Fibroblast of skin of left quadriceps (primary cell): ENCODE measurements around the gene NLN.
"Not testable (repeated sequence)": the region's sequence is repeated elsewhere in the genome, so short reads cannot be mapped to it uniquely, and the experiment has no call there.

Experiments
- DNase-seq, 2 experiments: peaks; one replicate each; pipeline ENCODE4 v3.0.0-alpha.2; 2013; ENCODE audit warnings: low read depth in 2 of 2

NLN gene

DNA sequence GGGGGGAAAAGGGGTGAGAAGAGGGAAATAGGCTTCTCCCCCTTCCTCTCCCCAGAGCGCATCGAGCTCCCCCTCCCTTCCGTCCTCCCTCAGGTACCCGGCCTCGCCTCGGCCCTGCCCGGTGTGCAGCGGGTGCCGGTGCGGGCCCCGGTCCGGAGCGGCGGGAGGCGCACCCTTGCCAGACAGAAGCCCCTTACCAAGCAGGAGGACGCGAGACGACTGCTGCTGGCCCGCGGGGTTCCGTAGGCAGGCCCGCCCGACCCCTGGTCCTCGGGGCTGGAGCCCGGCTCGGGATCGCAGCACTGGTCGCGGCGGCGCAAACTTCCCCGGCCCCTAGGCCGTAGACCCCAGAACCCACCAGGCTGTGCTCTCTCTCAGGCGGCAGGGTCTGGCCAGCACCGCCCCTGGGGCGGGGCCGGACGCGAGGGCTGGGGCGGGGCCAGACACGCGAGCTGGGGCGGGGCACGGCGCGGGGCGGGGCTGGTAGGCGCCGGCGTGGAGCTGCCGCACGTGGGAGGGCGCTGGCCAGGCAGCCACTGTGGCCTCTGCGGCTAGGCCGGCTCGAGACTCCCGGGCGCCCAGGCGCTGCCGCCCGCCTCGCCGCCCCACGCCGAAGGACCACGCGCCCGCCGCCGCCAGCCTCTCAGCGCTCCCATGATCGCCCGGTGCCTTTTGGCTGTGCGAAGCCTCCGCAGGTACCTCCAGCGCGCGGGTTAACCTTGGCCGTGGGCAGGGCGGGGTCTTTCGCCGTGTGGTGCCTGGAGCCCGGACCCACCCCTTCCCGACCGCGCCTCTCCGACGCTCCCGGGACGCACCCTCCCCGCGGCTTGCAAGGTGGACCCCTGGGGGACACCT, at the start of gene NLN, which contains the start of gene SGTB:
Gene NLN (plus strand): TSS at position 486 of the 855 bp plus-strand sequence. CDS start 169 bp downstream, at position 655.
Gene SGTB (minus strand): TSS at position 390 of the 855 bp plus-strand sequence. CDS start 1,302 bp downstream, outside the sequence.
- DNase-seq, result peak; percentile 39 to 48

DNA sequence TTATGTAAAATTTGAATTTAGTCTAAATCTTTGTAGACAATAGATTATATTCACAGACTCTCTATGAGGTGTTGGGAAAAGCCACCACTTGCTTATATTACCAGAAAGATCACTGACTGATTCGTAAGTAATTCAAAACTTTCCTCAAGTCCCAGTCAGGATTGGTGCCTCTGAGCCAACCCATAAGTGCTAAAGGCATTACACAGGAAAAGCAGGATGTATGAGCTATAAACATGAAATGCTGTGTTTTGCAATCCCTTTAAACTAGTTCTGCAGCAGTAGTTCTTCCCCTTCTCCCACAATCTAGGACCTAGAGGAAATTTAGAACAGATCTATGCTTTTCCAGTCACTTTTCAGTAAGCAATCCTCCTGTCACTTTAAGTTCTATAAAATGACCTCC, 49.2 kb upstream of the NLN start:
- DNase-seq, result peak; percentile 29 to 30

DNA sequence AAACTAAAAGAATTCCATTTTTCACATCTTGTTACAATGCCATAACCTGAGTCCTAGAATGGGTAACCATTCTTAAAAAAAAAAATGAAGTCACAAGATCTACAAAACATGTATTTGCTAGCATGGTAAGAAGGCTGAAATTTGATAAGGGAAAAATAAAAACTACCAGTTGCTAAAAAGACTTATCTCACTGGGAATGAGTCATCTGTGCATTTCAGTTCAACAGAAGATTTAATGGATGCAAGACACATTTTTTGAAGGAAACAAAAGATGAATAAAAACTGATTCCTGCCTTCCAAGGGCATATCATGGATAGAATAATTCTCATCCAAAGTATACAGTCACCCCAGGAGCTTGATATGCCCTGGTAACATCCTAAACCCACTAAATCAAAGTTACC, 47.3 kb upstream of the NLN start:
- no peak for DNase-seq

DNA sequence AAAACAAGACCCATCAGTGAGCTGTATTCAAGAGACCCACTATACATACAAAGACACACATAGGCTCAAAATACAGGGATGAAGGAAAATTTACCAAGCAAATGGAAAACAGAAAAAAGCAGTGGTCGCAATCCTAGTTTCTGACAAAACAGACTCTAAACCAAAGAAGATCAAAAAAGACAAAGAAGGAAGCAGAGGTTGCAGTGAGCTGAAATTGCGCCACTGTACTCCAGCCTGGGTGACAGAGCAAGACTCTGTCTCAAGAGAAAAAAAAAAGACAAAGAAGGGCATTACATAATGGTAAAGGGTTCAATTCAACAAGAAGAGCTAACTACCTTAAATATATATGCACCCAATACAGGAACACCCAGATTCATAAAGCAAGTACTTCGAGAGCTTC, 45.9 kb upstream of the NLN start:
- DNase-seq, result not testable (repeated sequence)

DNA sequence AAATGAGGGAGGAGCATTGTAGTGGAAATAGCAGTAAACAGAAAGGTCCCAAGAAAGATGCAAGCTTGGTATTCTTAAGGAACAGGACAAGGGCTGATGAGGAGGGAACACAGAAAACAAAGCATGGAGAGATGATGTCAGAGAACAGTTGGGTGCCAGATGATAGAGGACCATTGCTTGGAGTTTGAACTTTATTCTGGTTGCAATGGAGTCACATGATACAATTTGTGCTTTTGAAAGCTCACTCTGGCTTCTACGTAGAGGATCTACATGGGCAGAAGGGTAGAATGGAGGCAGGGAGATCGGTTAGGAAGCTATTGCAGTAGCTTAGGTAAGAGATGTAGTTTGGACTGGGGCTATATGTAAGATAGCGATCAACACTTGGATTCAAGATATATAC, 39.9 kb upstream of the NLN start:
- DNase-seq, result no peak

DNA sequence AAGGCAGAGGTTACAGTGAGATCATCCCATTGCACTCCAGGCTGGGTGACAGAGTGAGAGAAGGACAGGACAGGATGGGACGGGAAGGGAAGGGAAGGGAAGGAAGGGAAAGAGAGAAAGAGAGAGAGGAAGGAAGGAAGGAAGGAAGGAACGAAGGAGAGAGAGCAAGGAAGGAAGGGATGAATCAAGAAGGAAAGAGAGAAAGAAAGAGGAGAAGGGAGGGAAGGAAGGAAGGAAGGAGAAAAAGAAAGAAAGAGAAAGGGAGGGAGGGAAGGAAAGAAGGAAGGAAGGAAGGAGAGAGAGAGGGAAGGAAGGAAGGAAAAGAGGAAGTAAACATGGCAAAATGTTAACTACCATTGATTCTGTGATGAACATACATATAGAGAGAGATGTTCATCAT, 28.9 kb upstream of the NLN start:
- no peak for DNase-seq

DNA sequence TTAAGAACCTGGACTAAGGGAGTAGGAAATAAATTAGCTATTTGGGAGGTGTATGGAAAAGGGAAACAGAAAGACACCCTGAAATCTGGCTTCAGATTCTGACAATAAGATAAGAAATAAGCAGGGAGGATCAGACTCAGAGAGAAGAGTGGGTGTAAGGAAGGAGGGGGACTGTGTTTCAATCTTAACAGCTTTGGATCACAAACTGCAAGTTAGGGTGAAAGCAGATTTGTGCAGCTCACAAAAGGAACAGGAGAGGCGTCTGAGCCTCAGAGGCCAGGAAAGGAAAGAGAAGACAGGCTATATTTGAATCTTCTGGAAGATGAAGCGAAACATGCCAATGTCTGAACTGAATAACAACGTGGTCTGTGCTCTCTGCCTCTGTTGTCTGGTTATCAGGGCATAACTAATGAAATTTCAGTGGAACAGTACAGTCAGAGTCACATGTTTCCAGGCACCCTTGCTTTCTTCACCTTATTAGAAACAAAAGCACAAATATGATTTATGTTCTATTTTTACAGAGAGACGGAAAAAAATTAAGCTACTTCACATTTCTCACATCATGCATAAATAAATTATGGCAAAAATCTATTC, 26.7 kb upstream of the NLN start:
- DNase-seq, result no peak

DNA sequence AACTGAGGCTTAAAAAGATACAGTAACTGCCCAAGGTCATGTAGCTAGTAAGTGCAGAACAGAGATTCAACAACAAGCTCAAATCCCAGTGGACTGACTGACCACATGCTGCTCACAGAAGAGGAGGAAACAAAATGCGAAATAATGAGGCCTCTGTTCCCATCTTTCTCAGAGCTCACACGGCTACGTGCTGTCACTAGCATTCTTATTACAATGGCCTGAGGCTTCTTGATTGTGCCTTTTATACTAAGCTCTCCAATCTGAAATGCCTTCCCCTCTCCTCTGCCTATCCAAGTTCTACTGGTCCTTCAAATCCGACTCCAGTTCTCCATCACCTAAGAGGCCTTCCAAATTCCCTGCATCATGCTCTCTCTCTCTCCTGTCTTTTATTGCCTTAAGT, 26.1 kb upstream of the NLN start:
- no peak for DNase-seq

DNA sequence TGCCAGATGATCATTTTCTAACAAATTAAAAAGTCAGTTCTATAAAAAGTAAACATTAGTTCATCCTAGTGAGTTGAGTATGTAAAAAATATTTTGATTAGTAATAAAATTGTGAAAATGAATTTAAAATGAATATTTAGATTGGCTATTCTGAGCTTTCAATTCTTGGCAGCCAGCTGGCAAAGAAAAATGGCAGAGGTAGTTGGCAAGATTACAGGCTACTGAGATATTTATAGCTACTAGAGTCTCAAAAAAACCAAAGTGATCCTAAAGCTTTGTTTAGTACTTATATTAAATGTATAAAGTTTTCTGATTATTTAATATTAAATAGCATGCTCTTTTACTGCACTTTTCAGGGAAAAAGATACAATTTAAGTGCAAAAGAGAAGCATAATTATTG, 25.1 kb upstream of the NLN start:
- DNase-seq, result no peak

DNA sequence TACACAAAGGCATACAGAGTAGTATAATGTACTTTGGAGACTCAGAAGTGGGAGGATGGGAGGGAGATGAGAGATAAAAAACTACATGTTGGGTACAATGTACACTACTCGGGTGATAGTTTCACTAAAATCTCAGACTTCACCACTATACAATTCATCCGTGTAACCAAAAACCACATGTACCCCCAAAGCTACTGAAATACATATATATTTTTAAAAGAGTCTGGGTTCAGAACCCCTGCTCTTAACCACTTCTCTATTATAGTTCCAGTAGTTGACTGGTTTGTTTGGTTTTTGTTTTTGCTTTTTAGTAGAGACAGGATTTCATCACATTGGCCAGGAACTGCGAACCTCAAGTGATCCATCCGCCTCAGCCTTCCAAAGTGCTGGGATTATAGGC, 22.7 kb upstream of the NLN start:
- no peak for DNase-seq

DNA sequence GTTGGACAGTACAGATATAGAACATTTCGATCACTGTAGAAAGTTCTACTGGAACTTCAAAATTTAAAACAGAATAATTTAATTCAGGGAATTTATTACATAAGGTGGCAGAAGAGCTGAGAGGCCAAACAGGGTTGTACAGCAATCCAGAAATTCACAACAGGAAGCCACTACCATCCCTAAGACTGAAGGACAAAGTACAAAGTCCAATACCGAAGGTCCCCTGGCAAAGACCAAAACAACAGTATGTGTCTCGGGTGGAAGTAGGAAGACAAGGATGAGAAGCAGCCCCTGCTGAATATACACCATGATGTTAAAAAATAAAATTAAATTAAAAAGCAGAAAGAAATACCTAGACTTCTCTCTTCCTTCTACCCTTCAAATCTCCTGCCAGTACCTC, 20.0 kb upstream of the NLN start:
- no peak for DNase-seq

DNA sequence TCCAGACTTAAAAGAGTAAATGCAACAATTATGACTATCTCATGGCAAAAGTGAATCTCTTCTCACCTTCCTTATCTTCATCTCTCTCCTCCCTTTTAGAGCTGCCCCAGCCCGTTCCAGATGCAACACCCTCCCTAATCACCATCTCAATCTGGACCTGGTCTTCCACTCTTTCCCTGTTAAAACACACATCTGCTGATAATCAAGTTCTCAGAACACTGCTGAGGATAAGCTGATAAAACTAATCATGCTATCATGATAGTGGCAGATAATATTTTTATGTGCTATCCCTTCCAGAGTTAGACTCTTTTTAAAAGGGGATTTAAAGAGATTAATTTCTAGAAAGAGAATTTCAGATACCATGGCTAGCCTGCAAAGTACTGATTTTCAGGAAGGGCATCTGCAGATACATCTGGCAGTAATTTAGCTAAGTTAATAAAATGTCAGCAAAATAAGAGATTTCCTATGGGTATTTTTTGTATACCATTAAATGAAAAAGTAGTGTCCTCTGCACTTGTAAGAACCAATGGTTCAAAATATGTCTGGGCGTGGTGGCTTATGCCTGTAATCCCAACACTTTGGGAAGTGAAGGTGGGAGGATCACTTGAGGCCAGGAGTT, 17.3 kb upstream of the NLN start:
- no peak for DNase-seq

DNA sequence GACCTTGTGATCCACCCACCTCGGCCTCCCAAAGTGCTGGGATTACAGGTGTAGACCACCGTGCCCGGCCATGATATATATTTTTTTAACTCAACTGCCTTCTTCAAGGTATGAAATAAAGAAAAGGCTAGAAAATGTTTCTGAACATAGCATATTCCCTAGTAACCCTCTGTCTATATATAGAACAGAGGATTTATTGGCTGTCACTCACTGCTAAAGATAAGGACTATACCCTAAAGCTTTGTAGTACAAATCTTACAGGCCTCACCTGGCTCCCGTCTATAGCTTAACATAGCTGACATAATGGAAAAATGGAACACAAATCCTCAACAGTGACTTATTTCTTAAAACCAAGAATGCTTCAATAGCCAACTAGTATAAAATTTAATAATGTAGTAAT, 14.3 kb upstream of the NLN start:
- DNase-seq, result no peak

DNA sequence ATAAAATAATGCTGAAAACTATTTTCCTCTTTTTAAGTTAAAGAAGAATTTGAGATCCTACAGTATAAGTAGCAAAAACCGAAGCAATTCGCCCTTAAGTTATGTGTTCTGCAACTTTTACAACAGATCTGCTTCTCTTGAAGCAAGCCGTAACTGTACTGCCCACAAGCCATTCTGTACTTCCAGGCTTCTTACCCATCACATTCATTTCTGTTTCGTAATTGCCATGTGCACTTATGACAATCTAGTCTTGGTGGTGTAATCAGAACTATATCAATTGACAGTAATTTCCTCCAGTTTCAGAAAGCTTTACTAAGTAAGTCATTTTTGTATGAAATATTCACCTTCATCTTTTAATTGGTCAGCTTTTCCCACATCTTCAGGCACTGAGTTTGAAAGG, 13.9 kb upstream of the NLN start:
- no peak for DNase-seq

DNA sequence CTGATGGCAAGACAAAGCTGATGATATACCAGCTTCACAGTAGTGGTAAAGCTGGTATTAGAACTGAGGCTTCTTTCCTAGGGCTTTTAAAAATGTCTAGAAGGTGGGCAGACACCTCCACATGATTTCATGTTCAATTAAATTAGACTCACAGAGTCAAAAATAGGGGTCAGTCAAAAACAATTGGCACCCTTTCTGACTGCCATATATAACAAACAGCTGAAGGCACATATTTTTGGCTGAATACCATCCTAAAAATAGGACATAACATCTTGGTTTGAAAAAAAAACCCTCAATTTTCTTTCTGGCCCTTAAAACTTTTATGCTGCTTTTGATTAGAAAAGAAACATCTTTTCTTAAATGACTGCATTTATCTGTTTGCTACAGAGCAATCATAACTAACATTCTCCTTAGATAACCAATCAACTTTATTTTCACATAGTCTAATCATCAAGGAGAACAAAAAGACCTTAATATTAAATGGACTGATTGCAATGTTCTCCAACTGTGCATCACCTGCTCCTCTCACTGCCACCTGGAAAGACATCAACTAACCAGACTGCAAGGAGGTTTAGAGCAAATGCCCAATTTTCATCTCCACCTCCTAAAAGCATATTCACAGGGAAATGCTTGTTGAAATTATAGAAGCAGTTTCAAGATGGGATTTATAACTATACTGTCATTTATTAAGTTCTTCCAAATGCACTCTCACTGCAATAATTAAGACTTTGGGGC, 3.3 kb upstream of the NLN start:
- DNase-seq, result no peak

DNA sequence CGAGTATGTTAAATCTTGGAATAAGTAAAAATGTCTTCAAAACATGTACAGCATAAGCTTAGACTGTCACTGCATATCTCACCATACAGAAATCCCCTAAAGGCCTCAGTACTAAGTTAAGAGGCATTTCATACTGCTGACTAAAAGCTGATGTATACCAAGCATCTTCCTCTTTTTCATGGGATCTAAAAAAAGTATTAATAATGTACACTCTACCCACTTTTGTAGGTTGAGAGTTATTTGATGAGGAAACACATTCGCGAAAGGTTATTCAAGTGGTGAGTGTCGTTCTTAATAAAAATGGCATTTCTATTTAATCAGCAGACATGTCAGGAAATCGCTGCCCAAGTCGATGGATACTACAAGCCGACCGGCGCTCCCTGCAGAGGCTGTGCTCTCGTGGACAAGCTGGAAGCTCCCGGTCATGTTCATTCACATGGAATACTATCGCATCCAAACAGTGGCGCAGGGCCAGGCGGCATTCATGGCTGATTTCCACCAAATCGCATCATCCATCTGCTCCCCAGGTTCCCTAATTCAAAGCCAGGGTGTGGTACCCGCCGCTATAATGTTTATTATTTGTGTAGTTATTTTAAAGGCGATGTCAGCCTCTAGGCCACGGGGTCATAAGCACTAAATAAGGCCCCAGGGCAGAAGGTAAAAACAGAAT, 820 bp upstream of the NLN start:
- DNase-seq, result peak in 1 of 2 experiments; percentile 44

DNA sequence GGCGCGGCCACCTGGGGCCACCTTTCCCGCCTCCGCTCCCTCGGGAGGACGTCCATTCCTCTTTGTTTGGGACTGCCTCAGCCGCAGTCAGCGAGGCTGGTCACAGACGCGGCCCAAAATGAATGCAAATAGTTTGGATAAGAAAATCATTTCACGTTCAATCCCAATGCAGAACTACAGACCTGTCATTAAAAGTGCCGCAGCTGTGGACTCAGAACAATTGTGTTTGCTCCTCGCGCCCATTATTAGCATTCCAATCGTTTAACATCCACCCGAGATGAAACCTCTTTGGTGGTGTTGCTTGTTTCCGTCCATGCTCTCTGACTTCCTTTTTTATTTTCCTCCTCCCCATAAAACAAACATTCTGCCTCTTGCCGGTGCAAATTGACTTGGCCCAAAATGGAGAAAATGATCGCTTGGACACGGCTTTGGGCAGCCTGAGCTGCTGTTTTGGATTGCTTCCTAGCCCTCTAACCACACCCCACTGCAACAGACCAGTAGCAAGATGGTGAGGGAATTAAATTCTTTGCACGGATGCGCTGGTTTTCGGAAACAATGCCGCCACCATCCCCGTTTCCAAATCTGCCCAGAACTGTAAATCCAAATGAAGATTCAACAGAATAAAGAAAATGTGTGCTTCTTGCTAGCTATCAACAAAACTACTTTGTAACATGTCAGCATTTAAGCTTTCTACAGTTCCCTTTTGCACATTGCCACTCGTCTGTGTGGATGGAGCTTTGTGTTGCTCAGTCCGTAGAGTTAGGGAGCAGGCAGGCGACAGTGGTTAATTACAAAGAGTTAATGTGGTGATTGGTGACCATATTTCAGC, 784 bp downstream of the NLN start:
- DNase-seq, result no peak

DNA sequence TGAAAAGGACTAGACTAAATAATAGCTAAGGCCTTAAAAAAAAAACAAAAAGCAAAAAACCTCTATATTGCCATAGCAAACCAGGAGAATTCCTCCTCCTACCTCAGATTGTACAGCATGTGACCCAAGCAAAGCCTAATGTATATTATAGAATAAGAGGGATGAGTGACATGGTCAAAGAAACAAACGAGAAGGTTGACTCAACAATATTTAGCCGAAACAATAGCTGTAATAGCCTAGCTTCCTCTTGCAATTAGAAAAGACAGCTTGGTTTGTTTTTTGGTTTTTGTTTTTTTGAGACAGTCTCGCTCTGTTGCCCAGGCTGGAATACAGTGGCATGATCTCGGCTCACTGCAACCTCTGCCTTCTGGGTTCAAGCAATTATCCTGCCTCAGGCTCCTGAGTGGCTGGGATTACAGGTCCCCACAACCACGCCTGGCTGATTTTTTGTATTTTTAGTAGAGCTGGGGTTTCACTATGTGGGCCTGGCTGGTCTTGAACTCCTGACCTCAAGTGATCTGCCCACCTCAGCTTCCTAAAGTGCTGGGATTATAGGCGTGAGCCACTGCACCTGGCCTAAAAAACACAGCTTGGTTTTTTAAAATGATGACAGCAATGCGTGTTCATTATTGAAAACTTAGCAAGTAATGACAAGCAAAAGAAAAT, 5.6 kb downstream of the NLN start:
- no peak for DNase-seq

DNA sequence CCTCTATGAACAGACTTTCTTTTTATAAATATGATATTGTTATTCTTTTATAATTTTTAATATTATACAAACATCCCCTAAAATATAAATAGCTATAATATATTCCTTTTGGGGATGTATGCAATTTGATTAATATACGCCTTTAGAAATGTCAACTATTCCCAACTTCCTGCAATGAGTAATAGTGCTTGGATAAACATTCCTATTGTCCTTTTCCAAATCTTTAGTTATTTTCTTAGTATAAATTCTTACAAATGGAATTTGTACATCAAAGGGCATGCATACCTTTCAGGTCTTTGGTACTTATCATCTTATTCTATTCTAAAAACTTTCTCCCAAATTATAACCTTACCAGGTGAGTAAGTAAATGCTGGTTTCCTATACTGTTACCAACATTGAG, 6.2 kb downstream of the NLN start:
- DNase-seq, result no peak

DNA sequence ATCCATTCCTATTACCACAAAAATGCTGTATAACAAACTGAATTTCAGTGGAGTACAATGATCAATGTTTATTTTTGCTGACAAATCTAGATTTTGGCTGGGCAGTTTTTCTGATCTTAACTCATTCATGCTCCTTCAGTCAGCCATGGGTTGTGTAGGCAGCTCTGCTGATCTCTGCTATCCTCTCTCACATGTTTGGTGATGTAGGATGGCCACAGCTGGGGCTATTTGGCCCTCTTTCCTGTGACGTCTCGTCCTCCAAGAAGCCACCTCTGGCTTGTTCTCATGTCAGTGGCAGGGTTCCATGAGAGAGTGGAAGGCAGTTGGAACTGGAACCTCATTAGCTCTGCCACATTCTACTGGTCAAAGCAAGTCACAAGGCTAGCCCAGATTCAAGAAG, 8.9 kb downstream of the NLN start:
- no peak for DNase-seq
